K562 (cell line): ENCODE data around the gene SH2D4B. TPM values are rescaled to one million over a fixed set of nuclear protein-coding genes. Genes with fewer than 3 reads are reported as not detected.
A peak's percentile ranks its signal among the peaks of the same experiment; 100 is the strongest.

ENCODE experiments used
- ATAC-seq: fragments of 200-7000 bp; cut with Tn5 transposase; 3 replicates; pipeline ENCODE4 v1.9.1; 2020; ENCODE audit warnings: moderate library complexity
- BruUV-seq: library from RNA; stranded (reverse); fragments of 400-500 nt; replicated peaks from 2 replicates; lab custom pipeline; 2021; lab: Mats Ljungman, UMichigan
- CTCF ChIA-PET: fragments of 300-600 bp; formaldehyde crosslinking; extraction: SDS; loops from one replicate; lab custom pipeline; 2021; ENCODE audit warnings: low intra/inter-chr PET ratio; lab: Yijun Ruan, JAX
- POLR2A ChIA-PET: fragments of 300-600, 350-650 bp; sonication (Branson Sonifier 250); formaldehyde crosslinking; extraction: SDS; loops from one replicate; lab custom pipeline; 2021; ENCODE audit warnings: antibody characterized with exemption, inconsistent platforms; lab: Yijun Ruan, JAX
- DNase-seq, 4 experiments: peaks; one replicate each; pipeline versions ENCODE4 v3.0.0 to v3.0.0-alpha.2; 2011 to 2018; ENCODE audit warnings: low spot score in 3 of 4, mixed read lengths in 3 of 4; ENCODE audit errors: extremely low read depth in 1 of 4
- FAIRE-seq: peaks from 2 replicates; lab custom pipeline; 2011; peaks lifted over from hg19 to GRCh38; lab: Jason Lieb, UNC
- H2AFZ ChIP-seq: 2 replicates; pipeline ENCODE4 v1.6.0; 2011; ENCODE audit warnings: low read depth, low read length, control low read depth, inconsistent platforms
- H3K27ac ChIP-seq: fragments of 200-600 bp; 3 replicates; pipeline ENCODE4 v1.8.0; 2011; ENCODE audit warnings: low read depth, mild to moderate bottlenecking, control low read depth, inconsistent platforms, low read length, moderate library complexity, mixed read lengths; ENCODE audit errors: extremely low read depth
- H3K27me3 ChIP-seq, 2 experiments: fragments of 300-600 bp in 1 of 2; 2 replicates in 1 of 2; 3 replicates in 1 of 2; pipeline versions ENCODE4 v1.6.0 to v1.8.0; 2011; ENCODE audit warnings: inconsistent platforms in 2 of 2, low read length in 2 of 2, mild to moderate bottlenecking in 1 of 2, mixed read lengths in 1 of 2, moderate library complexity in 1 of 2; ENCODE audit not compliant: control insufficient read depth in 2 of 2, insufficient read depth in 2 of 2
- H3K36me3 ChIP-seq: fragments of 300-600 bp; 3 replicates; pipeline ENCODE4 v1.8.0; 2011; ENCODE audit warnings: mild to moderate bottlenecking, low read length, inconsistent platforms; ENCODE audit not compliant: control insufficient read depth, insufficient read depth
- H3K4me1 ChIP-seq, 2 experiments: fragments of 200-600 bp in 1 of 2; replicated peaks in 1 of 2; 2 replicates in 1 of 2; 3 replicates in 1 of 2; pipeline versions ENCODE4 v1.5.1 to v1.8.0; 2011; ENCODE audit warnings: inconsistent platforms in 2 of 2, low read length in 2 of 2, mild to moderate bottlenecking in 1 of 2, mixed read lengths in 1 of 2, moderate library complexity in 1 of 2; ENCODE audit not compliant: control insufficient read depth in 2 of 2, insufficient read depth in 2 of 2
- H3K4me2 ChIP-seq: 2 replicates; pipeline ENCODE4 v1.6.1; 2011; ENCODE audit warnings: low read length, control low read depth, inconsistent platforms, mixed read lengths; ENCODE audit not compliant: insufficient read depth
- H3K4me3 ChIP-seq: fragments of 200-600 bp; sonication (generic), shearing (Covaris generic); 2 replicates; pipeline ENCODE4 v1.5.1; 2016; ENCODE audit warnings: control low read depth, inconsistent platforms
- H3K79me2 ChIP-seq: fragments of 200-600 bp; 3 replicates; pipeline ENCODE4 v1.8.0; 2011; ENCODE audit warnings: low read length, inconsistent platforms; ENCODE audit not compliant: control insufficient read depth, insufficient read depth
- H3K9ac ChIP-seq, 2 experiments: 2 replicates each; pipeline versions ENCODE4 v1.6.0 to v1.6.1; 2011; ENCODE audit warnings: low read depth in 2 of 2, low read length in 2 of 2, control low read depth in 1 of 2, inconsistent platforms in 1 of 2, mild to moderate bottlenecking in 1 of 2, mixed read lengths in 1 of 2; ENCODE audit not compliant: insufficient read depth in 1 of 2
- H3K9me1 ChIP-seq: one replicate; pipeline ENCODE4 v1.6.0; 2011; ENCODE audit warnings: inconsistent platforms, mild to moderate bottlenecking, low read length, moderate library complexity; ENCODE audit not compliant: control insufficient read depth, insufficient read depth
- H3K9me3 ChIP-seq: replicated peaks from 2 replicates; pipeline ENCODE4 v1.5.1; 2011; ENCODE audit warnings: low read depth, low read length, inconsistent platforms; ENCODE audit not compliant: control insufficient read depth, insufficient read depth
- H4K20me1 ChIP-seq: replicated peaks from 2 replicates; pipeline ENCODE4 v1.6.1; 2011; ENCODE audit warnings: low read length, inconsistent platforms, mixed read lengths; ENCODE audit not compliant: control insufficient read depth, insufficient read depth
- CBFA2T3 ChIP-seq: fragments of 450-650 bp; IDR thresholded peaks from 2 replicates; pipeline ENCODE4 v1.6.1; 2017
- CBFB ChIP-seq: sonication (generic); formaldehyde crosslinking; IDR thresholded peaks from 2 replicates; pipeline ENCODE4 v1.4.0; 2020; ENCODE audit warnings: mild to moderate bottlenecking, missing genetic modification reagents
- DLX4 ChIP-seq: fragments of 250-450 bp; sonication (Bioruptor Pico); IDR thresholded peaks from 2 replicates; pipeline ENCODE4 v1.6.1; 2021; ENCODE audit warnings: mild to moderate bottlenecking
- ILF3 ChIP-seq: fragments of 450-650 bp; IDR thresholded peaks from 2 replicates; pipeline ENCODE4 v1.6.1; 2018; ENCODE audit warnings: antibody characterized with exemption, mild to moderate bottlenecking, moderate library complexity, borderline replicate concordance
- POLR2G ChIP-seq: fragments of 200-400 bp; formaldehyde crosslinking; IDR thresholded peaks from 2 replicates; pipeline ENCODE4 v1.6.1; 2017; ENCODE audit warnings: low read depth, mild to moderate bottlenecking, antibody characterized with exemption, low read length, moderate library complexity
- RBM22 ChIP-seq: fragments of 200-400 bp; formaldehyde crosslinking; IDR thresholded peaks from 2 replicates; pipeline ENCODE4 v1.6.1; 2018; ENCODE audit warnings: low read length, low read depth; ENCODE audit not compliant: poor library complexity, severe bottlenecking
- ZBTB33 ChIP-seq: sonication (generic); formaldehyde crosslinking; IDR thresholded peaks from 2 replicates; pipeline ENCODE4 v1.8.1; 2023; ENCODE audit warnings: mild to moderate bottlenecking, missing genetic modification reagents
- WGBS: fragments of 100-300 bp; shearing (Covaris generic); methylation state at CpG from one replicate; pipeline ENCODE4 v1.1.6; 2016; ENCODE audit warnings: low coverage, mixed read lengths; ENCODE audit not compliant: insufficient coverage; ENCODE audit errors: missing lambda C conversion rate; 5-methylcytosine and 5-hydroxymethylcytosine counted together
- in situ Hi-C: fragments of 300-500 bp; cut with MboI; formaldehyde crosslinking; loops from 4 replicates; pipeline ENCODE4 v1.15.0; 2018; ENCODE audit warnings: inconsistent platforms, mixed read lengths
- intact Hi-C: fragments of 100-400 bp; cut with micrococcal nuclease; formaldehyde crosslinking; loops from 2 replicates; pipeline ENCODE4 v1.14.2; 2022
- polyA plus RNA-seq, 8 experiments: library from polyadenylated mRNA; depleted of rRNA in 4 of 8; stranded (reverse) in 5 of 8; unstranded in 3 of 8; fragments of >200 nt; fragmentation: Nextera tagmentation in 2 of 8; fragmentation: Illumina TruSeq in 1 of 8; extraction: Ambion mirVana in 2 of 8; extraction: Trizol in 1 of 8; gene quantifications; 2 replicates each; pipeline versions ENCODE4 v1.2.1 to v1.2.3, GENCODE V29; 2011 to 2014; ENCODE audit warnings: inconsistent platforms in 1 of 8, missing spikeins in 1 of 8
- total RNA-seq, 7 experiments: library from RNA; depleted of rRNA in 6 of 7; stranded (reverse); fragments of >200 nt in 6 of 7; fragmentation: Illumina TruSeq in 2 of 7; extraction: Trizol in 2 of 7; gene quantifications; 2 replicates each; pipeline versions ENCODE4 v1.2.1 to v1.2.3, GENCODE V29; 2011 to 2021; ENCODE audit warnings: low replicate concordance in 1 of 7
- TF ChIP-seq, protein P1 (sequence below): fragments of 450-650 bp; IDR thresholded peaks from 2 replicates; pipeline ENCODE4 v1.6.1; 2016; ENCODE audit warnings: borderline replicate concordance

The SH2D4B gene
- total and polyA plus RNA-seq, 9 of the 15 experiments (the other 6 are each of a cell fraction or from before 2014, with no cell fraction given), result 0.03 to 0.14 (median 0.04) TPM; not detected in 4

- Histone ChIP-seq H3K27me3 (no peaks in the 10 kb centered on the region), H2AFZ (no peak overlapping the region), H4K20me1 (peaks cover 2% of the 10 kb centered on the region), H3K79me2 (peaks cover 35% of the 10 kb centered on the region), H3K9me3 (no peaks in the 10 kb centered on the region), H3K9ac (peak overlapping the region in 1 of 2 experiments; percentile 50; a peak in 2 of 4 replicates), H3K9me1 (peaks cover 9% of the 10 kb centered on the region), H3K27ac (no peak overlapping the region), H3K4me2 (no peak overlapping the region), H3K4me1 (peaks cover 12 to 24% of the 10 kb centered on the region in 2 experiments; a peak in 4 of 5 replicates), H3K36me3 (peaks cover 93% of the 10 kb centered on the region), H3K4me3 (no peak overlapping the region)
- WGBS, result 90% methylated on average over 18 of the region's 18 CpGs
- ChIA-PET POLR2A (interaction anchor here (0.7 to 0.8 kb wide), 2 partner anchors 12 to 14 kb away, joined by 3 read pairs; no protein-coding TSS in a partner anchor), CTCF (no interaction called here)
- ATAC-seq, result no peak
- no peak for FAIRE-seq
- in situ Hi-C loops (loop anchor here (5.0 to 10.0 kb wide), 2 partner anchors 62 to 125 kb away; no protein-coding TSS in a partner anchor), intact Hi-C loops (no loop called here)
- no peak for TF ChIP-seq CBFB
- TF ChIP-seq, protein P1, sequence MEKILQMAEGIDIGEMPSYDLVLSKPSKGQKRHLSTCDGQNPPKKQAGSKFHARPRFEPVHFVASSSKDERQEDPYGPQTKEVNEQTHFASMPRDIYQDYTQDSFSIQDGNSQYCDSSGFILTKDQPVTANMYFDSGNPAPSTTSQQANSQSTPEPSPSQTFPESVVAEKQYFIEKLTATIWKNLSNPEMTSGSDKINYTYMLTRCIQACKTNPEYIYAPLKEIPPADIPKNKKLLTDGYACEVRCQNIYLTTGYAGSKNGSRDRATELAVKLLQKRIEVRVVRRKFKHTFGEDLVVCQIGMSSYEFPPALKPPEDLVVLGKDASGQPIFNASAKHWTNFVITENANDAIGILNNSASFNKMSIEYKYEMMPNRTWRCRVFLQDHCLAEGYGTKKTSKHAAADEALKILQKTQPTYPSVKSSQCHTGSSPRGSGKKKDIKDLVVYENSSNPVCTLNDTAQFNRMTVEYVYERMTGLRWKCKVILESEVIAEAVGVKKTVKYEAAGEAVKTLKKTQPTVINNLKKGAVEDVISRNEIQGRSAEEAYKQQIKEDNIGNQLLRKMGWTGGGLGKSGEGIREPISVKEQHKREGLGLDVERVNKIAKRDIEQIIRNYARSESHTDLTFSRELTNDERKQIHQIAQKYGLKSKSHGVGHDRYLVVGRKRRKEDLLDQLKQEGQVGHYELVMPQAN, result no peak
- TF ChIP-seq DLX4, result no peak
- peak; percentile 53 for TF ChIP-seq RBM22
- TF ChIP-seq ZBTB33 (CRISPR knock-in tag), result 0 out of 2 replicates have a peak, but pooled peaks have one; percentile 19
- TF ChIP-seq POLR2G, result peak; percentile 44; the same call in 1 of the 2 replicates
- 0 out of 2 replicates have a peak, but pooled peaks have one; percentile 12 for TF ChIP-seq CBFA2T3
- no peak for TF ChIP-seq ILF3
- no TSS peak for BruUV-seq
- no peak for DNase-seq
Observed at GRCh38 chr10:80509403-80510161, 28.1 kb upstream of the SH2D4B start.
